WERI-Rb-1 (cell line): ENCODE measurements around the gene TSPAN16.

ENCODE experiments used
- DNase-seq: peaks from one replicate; pipeline ENCODE4 v3.0.0-alpha.2; 2020
- H3K27ac ChIP-seq: fragments of 250-450 bp; sonication (Bioruptor Pico); 2 replicates; pipeline ENCODE4 v1.5.1; 2020; ENCODE audit warnings: mild to moderate bottlenecking, moderate library complexity
- H3K27me3 ChIP-seq: fragments of 250-450 bp; sonication (Bioruptor Pico); 2 replicates; pipeline ENCODE4 v1.5.1; 2021; ENCODE audit warnings: mild to moderate bottlenecking, low read depth, moderate library complexity; ENCODE audit not compliant: insufficient read depth, severe bottlenecking
- H3K36me3 ChIP-seq: fragments of 250-450 bp; sonication (Bioruptor Pico); 2 replicates; pipeline ENCODE4 v1.5.1; 2020; ENCODE audit warnings: mild to moderate bottlenecking, moderate library complexity
- H3K4me3 ChIP-seq: 2 replicates; pipeline ENCODE4 v1.5.1; 2011; ENCODE audit warnings: low read depth, mild to moderate bottlenecking, control low read depth, low read length
- H3K9me3 ChIP-seq: fragments of 250-450 bp; sonication (Bioruptor Pico); 2 replicates; pipeline ENCODE4 v1.5.1; 2021; ENCODE audit warnings: mild to moderate bottlenecking, moderate library complexity; ENCODE audit not compliant: severe bottlenecking
- TF ChIP-seq, protein P1 (sequence below): IDR thresholded peaks from 2 replicates; pipeline ENCODE4 v1.5.1; 2011; ENCODE audit warnings: low read depth, mild to moderate bottlenecking, control low read depth, inconsistent platforms, low read length

TSPAN16 gene

GRCh38 chr19:11251650-11252314 lies 44.2 kb upstream of the TSPAN16 start:
- Histone ChIP-seq H3K27ac (no peak overlapping the region), H3K36me3 (peaks cover 19% of the 10 kb centered on the region)
- TF ChIP-seq, protein P1, sequence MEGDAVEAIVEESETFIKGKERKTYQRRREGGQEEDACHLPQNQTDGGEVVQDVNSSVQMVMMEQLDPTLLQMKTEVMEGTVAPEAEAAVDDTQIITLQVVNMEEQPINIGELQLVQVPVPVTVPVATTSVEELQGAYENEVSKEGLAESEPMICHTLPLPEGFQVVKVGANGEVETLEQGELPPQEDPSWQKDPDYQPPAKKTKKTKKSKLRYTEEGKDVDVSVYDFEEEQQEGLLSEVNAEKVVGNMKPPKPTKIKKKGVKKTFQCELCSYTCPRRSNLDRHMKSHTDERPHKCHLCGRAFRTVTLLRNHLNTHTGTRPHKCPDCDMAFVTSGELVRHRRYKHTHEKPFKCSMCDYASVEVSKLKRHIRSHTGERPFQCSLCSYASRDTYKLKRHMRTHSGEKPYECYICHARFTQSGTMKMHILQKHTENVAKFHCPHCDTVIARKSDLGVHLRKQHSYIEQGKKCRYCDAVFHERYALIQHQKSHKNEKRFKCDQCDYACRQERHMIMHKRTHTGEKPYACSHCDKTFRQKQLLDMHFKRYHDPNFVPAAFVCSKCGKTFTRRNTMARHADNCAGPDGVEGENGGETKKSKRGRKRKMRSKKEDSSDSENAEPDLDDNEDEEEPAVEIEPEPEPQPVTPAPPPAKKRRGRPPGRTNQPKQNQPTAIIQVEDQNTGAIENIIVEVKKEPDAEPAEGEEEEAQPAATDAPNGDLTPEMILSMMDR, result no peak

DNA sequence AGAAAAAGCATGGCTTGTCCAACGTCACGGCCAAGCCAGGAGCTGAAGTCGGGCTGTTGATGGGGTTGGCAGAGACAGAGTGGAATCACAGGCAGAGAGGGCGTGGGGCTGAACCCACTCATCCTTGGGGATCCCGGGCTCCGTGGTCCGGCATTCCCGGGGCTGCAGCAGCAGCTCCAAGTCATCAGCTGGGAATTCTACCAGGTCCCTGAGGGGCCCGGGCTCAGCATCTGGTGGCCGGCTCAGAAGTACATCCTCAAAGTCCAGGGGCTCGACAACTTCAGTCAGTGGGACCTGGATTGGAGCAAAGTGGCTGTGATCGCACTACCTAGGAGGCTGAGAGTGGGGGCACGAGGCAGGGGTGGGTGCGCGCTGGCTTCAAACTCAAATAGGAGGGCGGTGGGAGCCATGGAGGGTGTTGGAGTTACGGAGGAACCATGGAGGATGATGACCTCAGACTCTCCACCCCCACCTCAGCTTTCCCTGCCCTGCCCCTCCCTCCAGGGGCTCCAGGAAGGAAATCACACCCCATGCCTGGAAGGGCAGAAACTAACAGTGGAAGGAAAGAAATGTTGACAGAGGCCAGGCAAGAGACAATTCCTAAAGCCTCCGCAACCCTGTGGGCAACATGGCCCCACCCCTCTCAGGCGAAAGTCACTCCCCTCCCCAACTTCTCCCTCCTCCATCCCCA lies 43.1 kb upstream of the TSPAN16 start:
- Histone ChIP-seq H3K27me3 (no peaks in the 10 kb centered on the region), H3K4me3 (no peak overlapping the region), H3K27ac (no peak overlapping the region), H3K36me3 (peaks cover 16% of the 10 kb centered on the region), H3K9me3 (no peaks in the 10 kb centered on the region)
- TF ChIP-seq, protein P1, result no peak
- DNase-seq, result no peak

More at GRCh38 chr19:11251650-11252314, 44.2 kb upstream of the TSPAN16 start:
- Histone ChIP-seq H3K4me3 (no peak overlapping the region), H3K27me3 (no peaks in the 10 kb centered on the region), H3K9me3 (no peaks in the 10 kb centered on the region)
- DNase-seq, result no peak

DNA sequence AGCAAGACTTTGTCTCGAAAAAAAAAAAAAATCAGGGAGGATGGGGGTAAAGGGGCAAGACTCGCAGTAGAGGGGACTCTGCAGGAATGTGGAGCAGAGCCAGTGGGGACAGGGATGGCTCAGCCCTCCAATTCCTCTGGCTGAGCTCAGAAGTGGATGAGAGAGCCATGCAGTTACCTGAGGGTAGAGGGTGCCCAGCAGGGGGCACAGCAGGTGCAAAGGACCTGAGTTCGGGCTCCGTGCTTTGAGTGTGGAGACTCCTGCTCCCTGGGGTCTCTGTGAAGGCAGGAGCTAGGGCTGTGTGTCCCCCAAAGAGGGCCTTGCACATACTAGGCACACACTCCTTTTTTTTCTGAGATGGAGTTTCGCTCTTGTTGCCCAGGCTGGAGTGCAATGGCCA lies 41.3 kb upstream of the TSPAN16 start:
- H3K27me3 ChIP-seq, result no peaks in the 10 kb centered on the region
- peaks cover 10% of the 10 kb centered on the region for H3K36me3 ChIP-seq
- H3K9me3 ChIP-seq, result no peaks in the 10 kb centered on the region
- no peak overlapping the region for H3K27ac ChIP-seq
- TF ChIP-seq, protein P1, result peak; percentile 50
- DNase-seq, result no peak
- H3K4me3 ChIP-seq, result no peak overlapping the region

- H3K27me3 ChIP-seq, result no peaks in the 10 kb centered on the region
- no peak overlapping the region for H3K27ac ChIP-seq
- H3K36me3 ChIP-seq, result peaks cover 7% of the 10 kb centered on the region; the same call in 1 of the 2 replicates
- H3K4me3 ChIP-seq, result no peak overlapping the region
- TF ChIP-seq, protein P1, result no peak
- no peak for DNase-seq
- no peaks in the 10 kb centered on the region for H3K9me3 ChIP-seq
Observed at GRCh38 chr19:11256189-11256588, 39.8 kb upstream of the TSPAN16 start.

GRCh38 chr19:11257846-11258380 lies 38.0 kb upstream of the TSPAN16 start:
- no peaks in the 10 kb centered on the region for H3K36me3 ChIP-seq
- no peaks in the 10 kb centered on the region for H3K27me3 ChIP-seq
- no peak overlapping the region for H3K27ac ChIP-seq
- H3K4me3 ChIP-seq, result no peak overlapping the region
- TF ChIP-seq, protein P1, result no peak
- no peaks in the 10 kb centered on the region for H3K9me3 ChIP-seq
- no peak for DNase-seq
